GM23248 (cell line): ENCODE results near the gene TENM3.
"Not testable (repeated sequence)": the region's sequence is repeated elsewhere in the genome, so short reads cannot be mapped to it uniquely, and the experiment has no call there.

Source experiments
- EZH2 ChIP-seq: fragments of 200-600 bp; sonication (generic); IDR thresholded peaks from 2 replicates; pipeline ENCODE4 v1.6.1; 2018; ENCODE audit warnings: antibody characterized with exemption, mild to moderate bottlenecking; ENCODE audit not compliant: insufficient read depth, poor library complexity, severe bottlenecking
- EZH2phosphoT487 ChIP-seq: fragments of 200-600 bp; sonication (generic); IDR thresholded peaks from 2 replicates; pipeline ENCODE4 v1.6.1; 2018; ENCODE audit warnings: antibody characterized with exemption, moderate library complexity, mild to moderate bottlenecking, low read depth; ENCODE audit not compliant: insufficient read depth

DNA sequence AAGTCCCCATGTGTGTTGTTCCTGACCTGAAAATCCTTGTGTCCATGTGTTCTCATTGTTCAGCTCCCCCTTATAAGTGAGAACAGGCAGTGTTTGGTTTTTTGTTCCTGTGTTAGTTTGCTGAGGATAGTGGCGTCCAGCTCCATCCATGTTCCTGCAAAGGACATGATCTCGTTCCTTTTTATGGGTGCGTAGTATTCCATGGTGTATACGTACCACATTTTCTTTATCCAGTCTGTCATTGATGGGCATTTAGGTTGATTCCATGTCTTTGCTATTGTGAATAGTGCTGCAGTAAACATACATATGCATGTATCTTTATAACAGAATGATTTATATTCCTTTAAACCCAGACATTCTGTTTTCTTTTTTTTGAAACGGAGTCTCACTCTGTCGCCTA, 6.2 kb upstream of the TENM3 start:
- TF ChIP-seq EZH2, EZH2phosphoT487: not testable (repeated sequence)
